ENCODE results near the gene LARGE1. TPM values are rescaled to one million over a fixed set of nuclear protein-coding genes. Genes with fewer than 3 reads are reported as not detected.

The LARGE1 gene
- total and polyA plus RNA-seq, 2 experiments from 2014 or later: 21.2 to 23.6 TPM

DNA sequence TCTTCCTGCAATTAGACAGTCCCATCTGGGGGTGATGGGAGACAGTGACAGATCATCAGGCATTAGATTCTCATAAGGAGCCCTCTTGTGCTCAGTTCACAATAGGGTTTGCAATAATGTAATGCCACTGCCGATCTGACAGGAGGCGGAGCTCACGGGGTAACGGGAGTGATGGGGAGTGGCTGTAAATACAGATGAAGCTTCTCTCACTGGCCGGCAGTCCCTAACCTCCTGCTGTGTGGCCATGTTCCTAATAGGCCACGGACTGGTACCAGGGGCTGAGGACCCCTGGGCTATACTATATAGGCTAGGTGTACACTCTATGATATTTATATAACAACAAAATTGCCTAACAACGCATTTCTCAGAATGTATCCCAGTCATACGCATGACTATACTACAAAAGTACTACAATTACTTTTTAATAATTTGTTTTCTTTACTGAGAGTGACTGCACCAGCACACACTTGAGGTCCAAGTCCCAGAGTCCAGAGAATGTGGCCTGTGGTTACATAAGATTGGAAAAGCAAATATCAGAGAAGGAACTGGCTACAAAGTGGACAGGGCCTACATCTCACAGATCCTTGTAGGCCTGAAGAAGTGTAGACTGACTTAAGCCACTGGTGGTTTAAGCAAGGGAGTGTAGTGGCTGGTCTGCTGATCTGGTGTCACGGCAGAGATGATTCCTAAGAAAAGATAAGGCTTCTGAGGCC, 200.0 kb downstream of the LARGE1 start:
- H3K9me3 ChIP-seq (ENCODE audit: low read depth): no peaks in the 10 kb centered on the region
- H2AFZ ChIP-seq: no peak overlapping the region
- WGBS (ENCODE audit: low lambda C conversion rate, missing lambda C conversion rate): 86% methylated on average over 9 of the region's 9 CpGs
- no peaks in the 10 kb centered on the region for H3K27me3 ChIP-seq
- no peaks in the 10 kb centered on the region for H3K4me1 ChIP-seq (ENCODE audit: insufficient read depth)
- no peaks in the 10 kb centered on the region for H3K9me2 ChIP-seq (replicated peaks; ENCODE audit: insufficient read depth)
- DNase-seq (ENCODE audit: low spot score): peak; percentile 20
- H3K4me3 ChIP-seq: no peak overlapping the region
- no peak overlapping the region for H3K4me2 ChIP-seq
- H3K27ac ChIP-seq: peak overlapping the region; percentile 33
- no peak for TF ChIP-seq EZH2 (IDR thresholded peaks at IDR 0.05; ENCODE audit: borderline replicate concordance)
- no peak for TF ChIP-seq EZH2phosphoT487 (IDR thresholded peaks at IDR 0.05; ENCODE audit: low read depth, severe bottlenecking, unreplicated experiment)
- no peak for TF ChIP-seq CTCF (IDR thresholded peaks at IDR 0.05; ENCODE audit: poor library complexity)
- peaks cover 12% of the 10 kb centered on the region for H3K79me2 ChIP-seq
- H3K36me3 ChIP-seq (replicated peaks; ENCODE audit: insufficient read depth, low read depth): no peaks in the 10 kb centered on the region
- no peaks in the 10 kb centered on the region for H4K20me1 ChIP-seq (ENCODE audit: insufficient read depth, poor library complexity, severe bottlenecking)

GRCh38 chr22:33717694-33718396, 202.4 kb downstream of the LARGE1 start:
- TF ChIP-seq EZH2 (IDR thresholded peaks at IDR 0.05; ENCODE audit: borderline replicate concordance) (no peak), CTCF (IDR thresholded peaks at IDR 0.05; ENCODE audit: poor library complexity) (no peak), EZH2phosphoT487 (IDR thresholded peaks at IDR 0.05; ENCODE audit: low read depth, severe bottlenecking, unreplicated experiment) (no peak)
- H3K79me2 ChIP-seq: peaks cover 10% of the 10 kb centered on the region
- DNase-seq (ENCODE audit: low spot score): no peak

DNA sequence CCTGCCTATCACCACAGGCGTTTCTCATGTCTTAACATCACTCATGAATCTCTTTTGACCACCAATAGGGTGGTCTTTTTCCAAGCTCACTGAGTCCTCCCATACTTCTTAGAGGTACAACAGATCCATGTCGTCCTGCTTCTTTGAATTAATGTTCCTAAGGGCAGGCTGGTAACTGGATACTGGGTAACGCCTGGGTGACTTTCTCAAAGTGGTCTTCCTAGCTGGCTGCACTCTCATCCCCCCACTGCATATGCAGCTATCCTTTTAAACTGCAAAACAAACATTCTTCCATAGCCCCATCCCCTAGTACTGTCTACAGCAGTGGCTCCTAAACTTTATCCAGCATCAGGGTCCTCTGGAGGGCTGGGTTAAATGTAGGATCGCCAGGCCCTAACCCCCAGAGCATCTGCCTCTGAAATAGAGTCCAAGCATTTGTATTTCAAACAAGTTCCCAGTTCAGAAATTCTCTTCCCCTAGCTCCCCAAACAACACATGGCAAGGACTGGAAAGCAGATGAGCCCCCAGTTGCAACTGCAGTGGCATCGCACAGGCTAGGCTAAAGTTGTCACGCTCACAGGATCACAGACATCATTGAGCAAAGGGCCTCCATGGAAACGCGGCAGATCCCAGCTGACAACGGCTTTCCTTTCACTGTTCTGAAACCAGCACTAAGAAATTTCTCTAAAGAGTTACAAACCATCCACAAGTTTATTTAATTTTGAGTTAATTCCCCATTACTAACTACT, 204.9 kb downstream of the LARGE1 start:
- WGBS (ENCODE audit: low lambda C conversion rate, missing lambda C conversion rate): 98% methylated on average over 9 of the region's 9 CpGs
- no peak for DNase-seq (ENCODE audit: low spot score)
- no peak overlapping the region for H3K4me3 ChIP-seq
- TF ChIP-seq EZH2phosphoT487 (IDR thresholded peaks at IDR 0.05; ENCODE audit: low read depth, severe bottlenecking, unreplicated experiment): no peak
- TF ChIP-seq CTCF (IDR thresholded peaks at IDR 0.05; ENCODE audit: poor library complexity): no peak
- no peaks in the 10 kb centered on the region for H3K9me3 ChIP-seq (ENCODE audit: low read depth)
- peaks cover 9% of the 10 kb centered on the region for H3K79me2 ChIP-seq
- no peaks in the 10 kb centered on the region for H3K4me1 ChIP-seq (ENCODE audit: insufficient read depth)
- no peaks in the 10 kb centered on the region for H3K9me2 ChIP-seq (replicated peaks; ENCODE audit: insufficient read depth)
- H3K27me3 ChIP-seq: no peaks in the 10 kb centered on the region
- H3K4me2 ChIP-seq: no peak overlapping the region
- H3K36me3 ChIP-seq (replicated peaks; ENCODE audit: insufficient read depth, low read depth): no peaks in the 10 kb centered on the region
- no peak overlapping the region for H2AFZ ChIP-seq
- H4K20me1 ChIP-seq (ENCODE audit: insufficient read depth, poor library complexity, severe bottlenecking): no peaks in the 10 kb centered on the region
- no peak overlapping the region for H3K27ac ChIP-seq

More at GRCh38 chr22:33717694-33718396, 202.4 kb downstream of the LARGE1 start:
- Histone ChIP-seq H2AFZ (no peak overlapping the region), H3K9me3 (ENCODE audit: low read depth) (no peaks in the 10 kb centered on the region), H3K36me3 (replicated peaks; ENCODE audit: insufficient read depth, low read depth) (no peaks in the 10 kb centered on the region), H3K27me3 (no peaks in the 10 kb centered on the region), H3K4me1 (ENCODE audit: insufficient read depth) (no peaks in the 10 kb centered on the region), H4K20me1 (ENCODE audit: insufficient read depth, poor library complexity, severe bottlenecking) (no peaks in the 10 kb centered on the region), H3K4me2 (no peak overlapping the region), H3K9me2 (replicated peaks; ENCODE audit: insufficient read depth) (no peaks in the 10 kb centered on the region), H3K4me3 (no peak overlapping the region), H3K27ac (no peak overlapping the region)
- WGBS (ENCODE audit: low lambda C conversion rate, missing lambda C conversion rate): 92% methylated on average over 5 of the region's 5 CpGs

Measured in hepatocyte (in vitro differentiated cells).